Right lobe of liver (tissue), 6 donors: ENCODE data around the gene PDK1. TPM values are rescaled to one million over a fixed set of nuclear protein-coding genes. Genes with fewer than 3 reads are reported as not detected.

ENCODE experiments used
- ATAC-seq, 4 donors: fragments of 200-7000 bp; cut with Tn5 transposase; one replicate each; pipeline ENCODE4 v1.9.1; 2020; ENCODE audit warnings: mild to moderate bottlenecking in 4 of 4, moderate library complexity in 4 of 4
- DNase-seq, 3 donors: peaks; one replicate each; pipeline ENCODE4 v3.0.0-alpha.2; 2020
- H3K27ac ChIP-seq, 3 donors: fragments of 200-600 bp; one replicate each; pipeline ENCODE4 v1.8.0; 2022
- H3K27me3 ChIP-seq, 2 donors: fragments of 200-600 bp; one replicate each; pipeline ENCODE4 v1.8.0; 2022
- H3K36me3 ChIP-seq, 4 donors: fragments of 200-600 bp; sonication (generic) in 1 of 4; one replicate each; pipeline versions ENCODE4 v1.5.1 to v1.8.0; 2017 to 2022; ENCODE audit warnings: control low read depth in 1 of 4
- H3K4me1 ChIP-seq, 4 donors: fragments of 200-600 bp; sonication (generic) in 1 of 4; one replicate each; pipeline versions ENCODE4 v1.5.1 to v1.8.0; 2017 to 2022; ENCODE audit warnings: control low read depth in 1 of 4
- H3K4me3 ChIP-seq, 3 donors: fragments of 200-600 bp; one replicate each; pipeline ENCODE4 v1.8.0; 2022
- H3K9me3 ChIP-seq, 4 donors: fragments of 200-600 bp; sonication (generic) in 1 of 4; one replicate each; pipeline versions ENCODE4 v1.5.1 to v1.8.0; 2017 to 2022; ENCODE audit warnings: control low read depth in 1 of 4
- POLR2A ChIP-seq: fragments of 450-650 bp; IDR thresholded peaks from one replicate; pipeline ENCODE4 v1.6.1; 2017; ENCODE audit warnings: antibody characterized with exemption, mild to moderate bottlenecking
- WGBS: methylation state at CpG from one replicate; pipeline ENCODE4 v1.1.6; 2018; ENCODE audit warnings: low coverage, low lambda C conversion rate; ENCODE audit not compliant: insufficient coverage; ENCODE audit errors: missing lambda C conversion rate; 5-methylcytosine and 5-hydroxymethylcytosine counted together
- intact Hi-C, 2 donors: fragments of 100-400 bp; cut with DNase I; formaldehyde crosslinking; loops; one replicate each; pipeline versions ENCODE4 v1.11.2 to v1.14.1; 2022
- total RNA-seq, 6 experiments: library from RNA; depleted of rRNA in 2 of 6; stranded (reverse); fragments of >200 nt in 2 of 6; fragmentation: NEBNext Ultra II Directional in 3 of 6; extraction: Animal tissue kit (Norgen Biotek cat#: 25700) in 3 of 6; gene quantifications; one replicate each; pipeline versions ENCODE4 v1.1.0 to v1.2.4, GENCODE V29; 2016 to 2023
- TF ChIP-seq, protein P1 (sequence below), 4 donors: fragments of 200-600 bp in 3 of 4; fragments of 450-650 bp in 1 of 4; IDR thresholded peaks; one replicate each; pipeline versions ENCODE4 v1.5.1 to v1.8.0; 2016 to 2022; ENCODE audit warnings: antibody characterized with exemption in 4 of 4, mild to moderate bottlenecking in 2 of 4
- donor health status: DM: no; HTN: yes; CAD: no.
- donor health status: DM: no; HTN: no; CAD: no.
- donor health status: DM: no; HTN: no; CAD: no.
- donor health status: DM: no; HTN: yes; CAD: no.
- donor health status: DM: no; HTN: yes; CAD: no.

PDK1 gene
- total RNA-seq, 6 experiments from 2014 or later = 5.0 to 34.1 (median 9.6) TPM

DNA sequence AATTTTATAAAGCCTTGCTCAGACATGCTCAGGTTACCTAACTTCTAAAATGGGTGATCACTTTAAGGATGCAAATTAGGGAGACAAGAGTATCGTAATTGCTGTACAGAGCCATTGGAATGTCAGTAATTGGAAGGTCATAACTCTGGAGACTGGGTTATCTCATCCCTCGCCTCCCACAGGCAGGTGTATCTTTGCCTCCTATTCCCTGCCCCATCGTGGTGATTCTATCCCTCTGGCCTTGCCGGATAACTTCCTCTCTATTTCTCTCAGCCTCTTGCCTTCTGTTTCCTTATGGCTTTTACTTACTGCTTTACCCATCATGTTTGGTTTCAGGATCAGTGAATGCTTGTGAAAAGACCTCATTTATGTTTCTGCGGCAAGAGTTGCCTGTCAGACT, 2.5 kb downstream of the PDK1 start:
- Histone ChIP-seq H3K9me3 (no peaks in the 10 kb centered on the region), H3K4me3 (no peak overlapping the region), H3K27me3 (no peaks in the 10 kb centered on the region), H3K27ac (no peak overlapping the region), H3K36me3 (peaks cover 0 to 2% (median 0%) of the 10 kb centered on the region in 4 donors), H3K4me1 (peaks cover 0 to 4% (median 2%) of the 10 kb centered on the region in 4 donors)
- no peak for ATAC-seq
- TF ChIP-seq POLR2A = no peak
- TF ChIP-seq, protein P1, sequence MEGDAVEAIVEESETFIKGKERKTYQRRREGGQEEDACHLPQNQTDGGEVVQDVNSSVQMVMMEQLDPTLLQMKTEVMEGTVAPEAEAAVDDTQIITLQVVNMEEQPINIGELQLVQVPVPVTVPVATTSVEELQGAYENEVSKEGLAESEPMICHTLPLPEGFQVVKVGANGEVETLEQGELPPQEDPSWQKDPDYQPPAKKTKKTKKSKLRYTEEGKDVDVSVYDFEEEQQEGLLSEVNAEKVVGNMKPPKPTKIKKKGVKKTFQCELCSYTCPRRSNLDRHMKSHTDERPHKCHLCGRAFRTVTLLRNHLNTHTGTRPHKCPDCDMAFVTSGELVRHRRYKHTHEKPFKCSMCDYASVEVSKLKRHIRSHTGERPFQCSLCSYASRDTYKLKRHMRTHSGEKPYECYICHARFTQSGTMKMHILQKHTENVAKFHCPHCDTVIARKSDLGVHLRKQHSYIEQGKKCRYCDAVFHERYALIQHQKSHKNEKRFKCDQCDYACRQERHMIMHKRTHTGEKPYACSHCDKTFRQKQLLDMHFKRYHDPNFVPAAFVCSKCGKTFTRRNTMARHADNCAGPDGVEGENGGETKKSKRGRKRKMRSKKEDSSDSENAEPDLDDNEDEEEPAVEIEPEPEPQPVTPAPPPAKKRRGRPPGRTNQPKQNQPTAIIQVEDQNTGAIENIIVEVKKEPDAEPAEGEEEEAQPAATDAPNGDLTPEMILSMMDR (IDR thresholded peaks at IDR 0.05) = no peak
- intact Hi-C loops = no loop called here
- 82% methylated on average over 5 of the region's 5 CpGs for WGBS
- DNase-seq = no peak

DNA sequence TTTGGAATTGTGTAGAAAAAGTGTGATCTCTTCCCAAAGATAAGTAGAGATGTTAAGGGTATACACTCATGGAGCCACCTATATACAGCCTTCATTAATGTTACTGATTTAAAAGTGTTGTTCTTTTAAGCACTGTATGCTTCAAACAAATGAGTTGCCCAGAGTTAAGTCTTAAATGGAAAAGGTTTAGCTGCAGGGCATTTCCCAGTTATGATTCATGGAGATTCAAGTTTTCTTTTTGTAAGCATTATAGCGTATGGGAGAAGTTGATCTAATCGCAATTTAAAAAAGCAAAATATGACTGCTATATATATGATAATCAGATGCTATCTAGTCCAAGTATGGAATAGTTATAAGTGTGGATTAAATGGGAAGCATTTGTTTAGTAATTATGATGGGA, 4.8 kb downstream of the PDK1 start:
- H3K36me3 ChIP-seq = peaks cover 0 to 11% (median 1%) of the 10 kb centered on the region in 4 donors
- H3K9me3 ChIP-seq = no peaks in the 10 kb centered on the region
- H3K27ac ChIP-seq = no peak overlapping the region
- ATAC-seq = no peak
- no peaks in the 10 kb centered on the region for H3K27me3 ChIP-seq
- no peak for TF ChIP-seq POLR2A
- TF ChIP-seq, protein P1 (IDR thresholded peaks at IDR 0.05) = no peak
- intact Hi-C loops = no loop called here
- 100% methylated on average over 2 of the region's 2 CpGs for WGBS
- no peak overlapping the region for H3K4me3 ChIP-seq
- DNase-seq = no peak
- peaks cover 0 to 4% (median 0%) of the 10 kb centered on the region in 4 donors for H3K4me1 ChIP-seq

DNA sequence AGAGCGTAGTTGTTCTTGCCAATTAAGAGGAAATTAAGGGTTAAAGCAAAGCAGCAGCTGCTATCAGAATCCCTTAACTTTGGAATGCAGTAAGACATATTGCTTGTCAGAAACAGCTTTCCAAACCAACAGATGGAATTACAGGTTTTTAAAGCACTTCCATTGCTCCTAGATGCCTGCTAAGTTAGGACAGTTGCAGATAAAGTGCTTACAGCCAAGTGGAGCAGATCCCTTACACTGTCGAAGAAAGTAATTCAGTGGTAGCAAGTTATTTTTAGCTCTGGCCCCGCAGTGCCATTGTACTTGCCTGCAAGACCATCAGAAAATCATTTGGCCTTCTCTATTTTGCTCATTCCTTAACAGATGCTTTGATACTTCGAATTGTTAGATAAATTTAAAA, 5.4 kb downstream of the PDK1 start:
- Histone ChIP-seq H3K27ac (no peak overlapping the region), H3K36me3 (peaks cover 0 to 13% (median 1%) of the 10 kb centered on the region in 4 donors), H3K27me3 (no peaks in the 10 kb centered on the region), H3K4me3 (no peak overlapping the region), H3K4me1 (peaks cover 0 to 4% (median 0%) of the 10 kb centered on the region in 4 donors), H3K9me3 (no peaks in the 10 kb centered on the region)
- DNase-seq (no peak), ATAC-seq (no peak)
- TF ChIP-seq, protein P1 (IDR thresholded peaks at IDR 0.05) = no peak
- no peak for TF ChIP-seq POLR2A
- WGBS = 91% methylated on average over 4 of the region's 4 CpGs
- intact Hi-C loops = no loop called here

DNA sequence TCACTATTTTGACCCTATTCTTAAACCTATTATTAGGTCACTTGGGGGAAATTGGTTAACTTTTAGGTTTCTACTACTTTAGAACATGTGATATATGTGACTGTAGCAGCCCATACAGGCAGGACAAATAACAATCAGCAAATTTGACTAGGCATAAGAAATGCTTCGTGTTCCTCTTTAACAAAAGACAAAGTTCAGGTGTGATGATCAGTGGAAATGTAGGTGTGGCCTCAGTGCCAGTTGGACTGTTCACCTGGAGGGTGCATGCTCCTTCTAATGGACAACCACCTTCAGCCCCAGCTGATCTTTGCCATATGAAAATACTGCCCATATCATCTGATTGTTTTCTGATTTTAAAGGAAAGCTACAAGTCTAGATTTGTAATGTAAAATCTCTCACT, 6.4 kb downstream of the PDK1 start:
- no peak for DNase-seq
- intact Hi-C loops = no loop called here
- WGBS = 39% methylated on average over 1 of the region's 1 CpG
- Histone ChIP-seq H3K36me3 (peaks cover 0 to 13% (median 1%) of the 10 kb centered on the region in 4 donors), H3K4me3 (no peak overlapping the region), H3K27me3 (no peaks in the 10 kb centered on the region), H3K27ac (no peak overlapping the region), H3K4me1 (no peaks in the 10 kb centered on the region), H3K9me3 (no peaks in the 10 kb centered on the region)
- ATAC-seq = peak in 1 of 4 donors; percentile 22
- no peak for TF ChIP-seq POLR2A
- TF ChIP-seq, protein P1 (IDR thresholded peaks at IDR 0.05) = no peak

DNA sequence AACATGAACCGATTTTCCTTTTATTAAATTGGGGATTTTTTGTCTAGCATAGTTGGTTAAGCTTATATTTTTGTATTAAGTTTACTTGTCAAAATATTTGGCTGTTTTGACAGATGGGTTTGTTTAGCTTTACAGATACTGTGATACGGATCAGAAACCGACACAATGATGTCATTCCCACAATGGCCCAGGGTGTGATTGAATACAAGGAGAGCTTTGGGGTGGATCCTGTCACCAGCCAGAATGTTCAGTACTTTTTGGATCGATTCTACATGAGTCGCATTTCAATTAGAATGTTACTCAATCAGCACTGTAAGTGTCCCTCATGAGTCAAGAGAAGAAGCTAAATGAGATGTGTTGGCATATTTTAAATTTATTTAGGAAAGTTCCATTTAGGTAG, 8.5 kb downstream of the PDK1 start:
- Histone ChIP-seq H3K36me3 (peaks cover 0 to 13% (median 1%) of the 10 kb centered on the region in 4 donors), H3K27me3 (no peaks in the 10 kb centered on the region), H3K4me1 (no peaks in the 10 kb centered on the region), H3K27ac (no peak overlapping the region), H3K4me3 (no peak overlapping the region), H3K9me3 (no peaks in the 10 kb centered on the region)
- intact Hi-C loops = no loop called here
- no peak for TF ChIP-seq POLR2A
- TF ChIP-seq, protein P1 (IDR thresholded peaks at IDR 0.05) = no peak
- WGBS = 89% methylated on average over 5 of the region's 5 CpGs
- DNase-seq = no peak
- no peak for ATAC-seq
